Upper lobe of right lung (tissue), 1 donor: ENCODE measurements around the gene BHLHE23. TPM values are rescaled to one million over a fixed set of nuclear protein-coding genes. Genes with fewer than 3 reads are reported as not detected.

Source experiments
- ATAC-seq: fragments of 200-7000 bp; cut with Tn5 transposase; one replicate; pipeline ENCODE4 v1.9.1; 2020; ENCODE audit warnings: mild to moderate bottlenecking, moderate library complexity
- DNase-seq: peaks from one replicate; pipeline ENCODE4 v3.0.0-alpha.2; 2020
- H3K27ac ChIP-seq: fragments of 200-600 bp; one replicate; pipeline ENCODE4 v1.8.0; 2022
- H3K27me3 ChIP-seq: fragments of 200-600 bp; one replicate; pipeline ENCODE4 v1.8.0; 2022; ENCODE audit warnings: mild to moderate bottlenecking
- H3K36me3 ChIP-seq: fragments of 200-600 bp; one replicate; pipeline ENCODE4 v1.8.0; 2022
- H3K4me1 ChIP-seq: fragments of 200-600 bp; one replicate; pipeline ENCODE4 v1.8.0; 2022
- H3K4me3 ChIP-seq: fragments of 200-600 bp; one replicate; pipeline ENCODE4 v1.8.0; 2022; ENCODE audit warnings: mild to moderate bottlenecking
- H3K9me3 ChIP-seq: fragments of 200-600 bp; one replicate; pipeline ENCODE4 v1.8.0; 2022
- CTCF ChIP-seq: fragments of 200-600 bp; IDR thresholded peaks from one replicate; pipeline ENCODE4 v1.8.0; 2022; ENCODE audit warnings: antibody characterized with exemption
- intact Hi-C: fragments of 100-400 bp; cut with DNase I; formaldehyde crosslinking; loops from one replicate; pipeline ENCODE4 v1.11.0; 2022
- total RNA-seq: library from RNA; stranded (reverse); fragmentation: NEBNext Ultra II Directional; extraction: Animal tissue kit (Norgen Biotek cat#: 25700); gene quantifications from one replicate; pipeline ENCODE4 v1.2.1, GENCODE V29; 2021
- donor health status: DM: no; HTN: yes; CAD: no; lungs with severe emphysema.

BHLHE23 gene
- total RNA-seq, 1 donor from 2014 or later, result not detected

- Histone ChIP-seq H3K36me3 (no peaks in the 10 kb centered on the region), H3K27ac (no peak overlapping the region), H3K4me3 (peak overlapping the region; percentile 19), H3K27me3 (peaks cover 61% of the 10 kb centered on the region), H3K9me3 (no peaks in the 10 kb centered on the region), H3K4me1 (peaks cover 8% of the 10 kb centered on the region)
- intact Hi-C loops, result no loop called here
- DNase-seq (peak; percentile 94), ATAC-seq (peak; percentile 97)
- TF ChIP-seq CTCF, result peak; percentile 83
Measured at GRCh38 chr20:62971950-62972844, 34.6 kb downstream of the BHLHE23 start.

- intact Hi-C loops, result no loop called here
- no peak for DNase-seq
Measured at GRCh38 chr20:62971211-62971949, 35.4 kb downstream of the BHLHE23 start.

GRCh38 chr20:62970307-62971210 lies 36.2 kb downstream of the BHLHE23 start:
- Histone ChIP-seq H3K36me3 (no peaks in the 10 kb centered on the region), H3K27ac (no peak overlapping the region), H3K27me3 (peaks cover 44% of the 10 kb centered on the region), H3K4me3 (no peak overlapping the region), H3K4me1 (peaks cover 8% of the 10 kb centered on the region), H3K9me3 (no peaks in the 10 kb centered on the region)
- intact Hi-C loops, result no loop called here
- ATAC-seq (no peak), DNase-seq (no peak)
- TF ChIP-seq CTCF, result no peak

More at GRCh38 chr20:62971211-62971949, 35.4 kb downstream of the BHLHE23 start:
- no peak for ATAC-seq
- Histone ChIP-seq H3K36me3 (no peaks in the 10 kb centered on the region), H3K4me1 (peaks cover 8% of the 10 kb centered on the region), H3K27ac (no peak overlapping the region), H3K9me3 (no peaks in the 10 kb centered on the region), H3K27me3 (peaks cover 53% of the 10 kb centered on the region), H3K4me3 (no peak overlapping the region)
- no peak for TF ChIP-seq CTCF

DNA sequence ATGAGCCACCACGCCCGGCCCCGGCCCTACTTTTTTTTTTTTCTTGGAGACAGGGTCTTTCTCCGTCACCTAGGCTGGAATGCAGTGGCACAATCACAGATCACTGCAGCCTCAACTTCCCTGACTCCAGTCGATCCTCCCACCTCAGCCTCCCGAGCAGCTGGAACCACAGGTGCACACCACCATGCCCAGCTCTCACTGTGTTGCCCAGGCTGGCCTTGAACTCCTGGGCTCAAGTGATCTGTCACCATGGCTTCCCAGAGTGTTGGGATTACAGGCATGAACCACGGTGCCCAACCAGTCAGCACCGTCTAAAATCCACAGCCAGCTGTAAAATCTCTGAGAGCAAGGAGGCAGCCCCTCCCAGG lies 36.8 kb downstream of the BHLHE23 start:
- intact Hi-C loops, result no loop called here
- no peak for DNase-seq
- H3K4me3 ChIP-seq, result no peak overlapping the region
- no peak for TF ChIP-seq CTCF
- no peak overlapping the region for H3K27ac ChIP-seq
- peaks cover 8% of the 10 kb centered on the region for H3K4me1 ChIP-seq
- H3K36me3 ChIP-seq, result no peaks in the 10 kb centered on the region
- H3K27me3 ChIP-seq, result peaks cover 38% of the 10 kb centered on the region
- no peaks in the 10 kb centered on the region for H3K9me3 ChIP-seq
- no peak for ATAC-seq

GRCh38 chr20:62969179-62969760 lies 37.5 kb downstream of the BHLHE23 start:
- no peak for ATAC-seq
- no peaks in the 10 kb centered on the region for H3K36me3 ChIP-seq
- TF ChIP-seq CTCF, result no peak
- DNase-seq, result no peak
- H3K4me1 ChIP-seq, result peaks cover 8% of the 10 kb centered on the region
- no peak overlapping the region for H3K27ac ChIP-seq
- peaks cover 31% of the 10 kb centered on the region for H3K27me3 ChIP-seq
- H3K4me3 ChIP-seq, result no peak overlapping the region
- no peaks in the 10 kb centered on the region for H3K9me3 ChIP-seq
- intact Hi-C loops, result no loop called here
